WTC11 (cell line): Measurements from ENCODE around the gene ARHGEF28.

Experiments
- CTCF ChIP-seq: fragments of 200-600 bp; IDR thresholded peaks from 2 replicates; pipeline ENCODE4 v1.8.0; 2022; ENCODE audit warnings: antibody characterized with exemption
- JUN ChIP-seq: sonication (generic); formaldehyde crosslinking; IDR thresholded peaks from 2 replicates; pipeline ENCODE4 v1.8.0; 2023; ENCODE audit warnings: mild to moderate bottlenecking, missing genetic modification reagents
- MAX ChIP-seq: sonication (generic); formaldehyde crosslinking; IDR thresholded peaks from 2 replicates; pipeline ENCODE4 v1.8.0; 2022; ENCODE audit warnings: mild to moderate bottlenecking, missing genetic modification reagents
- NFYB ChIP-seq: sonication (generic); formaldehyde crosslinking; conservative IDR thresholded peaks from 2 replicates; pipeline ENCODE4 v1.8.0; 2022; ENCODE audit warnings: low read depth, missing genetic modification reagents

GRCh38 chr5:73615947-73616346, 10.0 kb upstream of the ARHGEF28 start:
- TF ChIP-seq JUN (CRISPR knock-in tag), result no peak
- no peak for TF ChIP-seq CTCF
- no peak for TF ChIP-seq MAX (CRISPR knock-in tag)
- no peak for TF ChIP-seq NFYB (CRISPR knock-in tag)
